Right ventricle myocardium superior (tissue), 1 donor: ENCODE data around the gene CAP2. TPM values are rescaled to one million over a fixed set of nuclear protein-coding genes. Genes with fewer than 3 reads are reported as not detected.
"Not testable (repeated sequence)": the region's sequence is repeated elsewhere in the genome, so short reads cannot be mapped to it uniquely, and the experiment has no call there.

Experiments used
- ATAC-seq: fragments of 200-7000 bp; cut with Tn5 transposase; one replicate; pipeline ENCODE4 v1.9.1; 2020; ENCODE audit warnings: mild to moderate bottlenecking; ENCODE audit not compliant: poor library complexity
- DNase-seq: peaks from one replicate; pipeline ENCODE4 v3.0.0-alpha.2; 2020
- intact Hi-C: fragments of 100-400 bp; cut with DNase I; formaldehyde crosslinking; loops from one replicate; pipeline ENCODE4 v1.11.2; 2022
- total RNA-seq: library from RNA; stranded (reverse); fragmentation: NEBNext Ultra II Directional; extraction: Animal tissue kit (Norgen Biotek cat#: 25700); gene quantifications from one replicate; pipeline ENCODE4 v1.2.1, GENCODE V29; 2021
- donor health status: DM: no; HTN: yes; CAD: no; lungs with severe emphysema.

CAP2 gene
- total RNA-seq, 1 donor from 2014 or later, result 118 TPM

DNA sequence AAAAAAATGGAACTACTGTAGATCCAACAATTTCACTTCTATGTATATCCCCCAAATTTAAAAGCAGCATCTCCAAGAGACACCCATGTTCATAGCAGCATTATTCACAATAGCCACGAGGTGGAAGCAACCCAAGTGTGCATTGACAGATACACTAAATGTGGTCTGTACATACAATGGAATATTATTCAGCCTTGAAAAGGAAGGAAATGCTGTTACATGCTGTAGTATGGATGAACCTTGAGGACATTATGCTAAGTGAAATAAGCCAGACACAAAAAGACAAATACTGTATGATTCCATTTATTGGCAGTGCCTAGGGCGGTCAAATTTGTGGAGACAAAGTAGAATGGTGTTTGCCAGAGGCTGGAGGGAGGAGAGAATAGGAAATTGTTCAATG is 34.2 kb downstream of the CAP2 start:
- intact Hi-C loops, result no loop called here
- ATAC-seq (no peak), DNase-seq (no peak)

DNA sequence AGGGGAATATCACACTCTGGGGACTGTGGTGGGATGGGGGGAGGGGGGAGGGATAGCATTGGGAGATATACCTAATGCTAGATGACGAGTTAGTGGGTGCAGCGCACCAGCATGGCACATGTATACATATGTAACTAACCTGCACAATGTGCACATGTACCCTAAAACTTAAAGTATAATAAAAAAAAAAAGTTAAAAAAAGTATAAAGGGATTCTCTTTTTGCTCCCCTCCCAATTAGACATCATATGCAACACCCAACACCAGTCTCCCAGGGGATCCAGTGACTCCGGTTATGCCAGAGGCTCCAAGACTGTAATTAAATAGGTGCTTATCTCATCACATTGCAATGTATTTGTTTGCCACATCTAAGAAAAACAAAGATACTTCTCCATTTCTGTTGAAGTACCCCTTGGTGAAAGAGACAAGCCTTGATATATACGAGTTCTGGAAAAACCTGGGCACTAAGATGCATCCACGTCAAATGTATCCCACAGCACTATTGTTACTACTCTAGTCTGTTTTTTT is 35.3 kb downstream of the CAP2 start:
- ATAC-seq, DNase-seq, intact Hi-C loops: not testable (repeated sequence)

GRCh38 chr6:17429383-17430061 is 36.1 kb downstream of the CAP2 start:
- ATAC-seq, result peak; percentile 60
- intact Hi-C loops, result no loop called here
- DNase-seq, result no peak

DNA sequence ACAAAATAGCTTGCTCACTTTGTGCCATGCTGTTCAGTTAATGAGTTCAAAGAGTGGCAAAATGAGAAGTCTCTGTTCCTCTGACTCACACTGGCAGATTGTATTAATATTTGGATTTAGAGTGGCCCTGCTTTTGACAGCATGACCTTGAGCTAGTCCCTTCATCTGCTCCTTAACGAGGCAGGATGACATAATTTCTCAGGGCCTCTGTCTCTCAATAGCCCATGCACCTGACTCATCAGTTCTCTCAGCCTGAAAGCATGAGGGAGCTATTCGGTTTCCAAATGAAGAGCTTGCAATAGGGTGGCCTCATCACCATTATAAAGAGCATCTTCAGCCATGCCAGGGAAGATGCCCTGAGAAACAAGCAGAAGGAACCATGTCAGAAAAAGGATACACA is 38.2 kb downstream of the CAP2 start:
- ATAC-seq, result no peak
- intact Hi-C loops, result no loop called here
- no peak for DNase-seq

DNA sequence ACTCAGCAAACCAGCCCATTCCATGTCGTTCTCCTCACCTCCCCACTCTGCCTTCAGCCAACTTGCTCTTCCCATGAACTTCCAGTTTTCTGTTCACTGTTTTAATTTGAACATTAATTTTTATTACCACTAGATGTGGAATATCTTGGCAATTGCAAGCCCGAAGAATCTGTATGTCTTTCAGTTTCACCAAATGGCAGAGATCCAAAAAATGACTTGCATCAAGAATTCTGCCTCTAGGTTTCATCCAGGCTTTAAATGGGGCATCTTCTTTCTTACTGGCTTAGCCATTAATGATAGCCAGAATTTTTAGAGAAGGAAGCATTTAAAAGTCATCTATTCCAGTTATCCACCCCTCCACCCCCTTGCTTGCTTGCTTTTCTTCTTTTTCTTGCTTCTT is 39.0 kb downstream of the CAP2 start:
- intact Hi-C loops, result no loop called here
- ATAC-seq (no peak), DNase-seq (no peak)

DNA sequence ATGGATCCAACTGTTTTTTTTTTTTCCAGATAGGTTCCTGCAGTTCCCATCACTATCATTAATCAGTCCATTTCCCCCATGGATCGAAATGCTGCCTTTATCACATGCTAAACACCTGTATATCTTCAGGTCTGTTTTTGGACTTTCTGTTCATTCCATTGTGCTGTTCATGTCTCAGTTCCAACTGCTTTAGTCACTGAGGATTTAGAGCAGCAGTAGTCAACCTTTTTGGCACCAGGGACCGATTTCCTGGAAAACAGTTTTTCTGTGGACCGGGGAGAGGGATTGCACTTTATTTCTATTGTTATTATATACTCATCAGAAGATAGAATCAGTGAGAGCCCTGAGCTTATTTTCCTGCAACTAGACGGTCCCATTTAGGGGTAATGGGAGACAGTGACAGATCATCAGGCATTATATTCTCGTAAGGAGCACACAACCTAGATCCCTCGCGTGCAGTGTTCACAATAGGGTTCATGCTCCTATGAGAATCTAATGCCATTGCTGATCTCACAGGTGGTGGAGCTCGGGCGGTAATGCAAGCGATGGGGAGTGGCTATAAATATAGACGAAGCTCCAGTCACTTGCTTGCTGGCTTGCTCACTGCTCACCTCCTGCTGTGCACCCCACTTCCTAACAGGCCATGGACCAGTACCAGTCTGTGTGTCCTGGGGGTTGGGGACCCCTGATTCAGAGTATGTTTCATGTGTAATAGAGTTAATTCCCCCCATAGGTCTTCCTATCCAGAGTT is 46.0 kb downstream of the CAP2 start:
- DNase-seq (no peak), ATAC-seq (peak; percentile 60)
- intact Hi-C loops, result no loop called here

GRCh38 chr6:17440811-17441210 is 47.4 kb downstream of the CAP2 start:
- intact Hi-C loops, DNase-seq: not testable (repeated sequence)

DNA sequence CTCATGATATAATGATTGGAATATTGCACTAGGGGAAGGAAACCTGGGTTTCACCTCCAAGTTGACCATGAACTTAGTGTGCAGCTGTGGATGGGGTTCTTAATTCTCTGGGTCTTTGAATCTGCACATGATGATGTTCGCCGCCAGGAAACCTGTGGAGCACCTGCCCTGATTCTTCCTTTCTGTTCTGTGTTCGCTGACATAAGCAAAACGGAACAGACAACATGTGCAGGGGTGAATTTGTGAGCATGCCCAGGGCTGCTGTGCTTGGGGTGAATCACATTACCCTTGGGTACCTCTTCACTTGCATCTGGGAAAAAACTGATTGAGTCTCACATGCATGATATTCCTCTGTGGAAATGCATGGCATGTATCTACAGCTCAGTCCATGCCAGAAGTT is 48.8 kb downstream of the CAP2 start:
- no peak for DNase-seq
- no peak for ATAC-seq
- intact Hi-C loops, result no loop called here

More at GRCh38 chr6:17440811-17441210, 47.4 kb downstream of the CAP2 start:
- not testable (repeated sequence) for ATAC-seq

DNA sequence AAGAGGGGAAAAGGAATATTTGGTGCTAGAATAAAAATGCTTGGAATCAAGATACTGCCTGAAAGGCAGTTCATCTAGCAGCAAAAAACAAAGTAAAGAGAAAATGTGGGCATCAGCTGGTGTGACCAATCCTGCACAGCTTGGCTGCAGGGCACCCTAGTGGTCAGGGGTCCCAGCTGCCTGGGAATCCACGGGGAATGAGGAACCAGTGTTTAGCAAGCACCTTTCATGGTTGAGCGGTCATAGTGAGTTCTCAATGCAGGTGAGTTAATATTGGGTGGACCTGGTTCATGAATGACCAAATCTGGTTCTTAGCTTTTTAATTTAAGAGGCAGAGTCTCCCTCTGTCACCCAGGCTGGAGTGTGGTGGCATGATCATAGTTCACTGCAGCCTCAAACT is 53.3 kb downstream of the CAP2 start:
- intact Hi-C loops, result no loop called here
- no peak for ATAC-seq

GRCh38 chr6:17448165-17448564 is 54.8 kb downstream of the CAP2 start:
- DNase-seq (no peak), ATAC-seq (no peak)
- intact Hi-C loops, result no loop called here

More for the DNA sequence above, 53.3 kb downstream of the CAP2 start:
- DNase-seq, result no peak

GRCh38 chr6:17450397-17450796 is 57.0 kb downstream of the CAP2 start:
- intact Hi-C loops, result no loop called here
- DNase-seq, result no peak
- no peak for ATAC-seq

DNA sequence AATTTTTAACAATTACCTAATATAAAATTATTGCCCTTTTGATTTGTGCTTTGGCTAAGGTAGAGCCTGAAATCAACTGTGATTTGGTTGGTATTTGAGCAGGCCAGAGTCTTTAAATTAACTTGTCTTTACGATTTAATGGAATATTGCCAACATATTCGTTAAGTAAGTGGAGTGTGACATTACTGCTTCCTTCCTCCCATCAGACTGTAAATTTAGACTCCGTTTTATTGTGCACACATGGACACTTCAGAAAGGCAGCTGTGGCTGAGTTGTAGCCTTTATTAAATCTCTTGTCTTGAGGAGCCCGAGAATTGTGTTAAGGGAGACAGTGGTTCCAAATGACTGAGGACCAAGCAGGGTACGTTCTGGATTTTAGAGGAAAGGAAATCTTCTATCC is 57.4 kb downstream of the CAP2 start:
- intact Hi-C loops, result no loop called here
- DNase-seq, result no peak
- no peak for ATAC-seq

- DNase-seq (no peak), ATAC-seq (no peak)
- intact Hi-C loops, result no loop called here
Observed at GRCh38 chr6:17452096-17452495, 58.7 kb downstream of the CAP2 start.

DNA sequence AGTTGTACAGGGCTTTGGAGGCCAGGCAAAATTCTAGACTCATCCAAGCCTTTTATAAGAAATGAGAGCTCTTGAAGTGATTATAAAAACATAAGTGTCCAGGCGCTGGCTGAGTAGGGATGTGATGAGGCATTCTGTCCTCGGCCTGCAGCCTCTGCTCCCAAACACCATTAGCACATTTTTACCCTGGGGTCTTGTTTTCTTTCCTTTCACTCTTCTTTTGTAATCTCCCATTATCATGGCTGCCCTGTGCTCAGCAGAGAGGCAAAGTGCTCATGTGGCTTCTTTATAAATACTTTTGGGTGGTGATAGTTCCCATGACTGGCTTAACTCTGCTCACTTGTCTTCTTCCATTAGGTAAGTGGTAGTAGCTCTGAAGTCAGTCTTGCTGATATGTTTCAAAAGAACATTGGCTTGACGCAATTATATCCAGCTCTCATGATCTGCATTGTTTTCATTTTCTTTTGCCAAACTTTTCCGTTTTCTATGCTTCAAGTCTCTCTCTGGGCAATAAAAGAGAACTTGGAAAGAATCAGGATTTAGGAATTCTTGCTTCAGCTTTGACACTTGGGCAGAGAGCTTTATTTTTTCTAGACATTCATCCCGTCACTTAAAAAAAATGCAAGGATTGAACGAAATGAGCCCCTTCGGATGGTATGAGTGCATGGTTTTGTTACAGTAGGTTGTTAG is 61.1 kb downstream of the CAP2 start:
- ATAC-seq (peak; percentile 53), DNase-seq (no peak)
- intact Hi-C loops, result no loop called here

GRCh38 chr6:17455919-17456318 is 62.5 kb downstream of the CAP2 start:
- ATAC-seq (no peak), DNase-seq (no peak)
- intact Hi-C loops, result no loop called here

- intact Hi-C loops, result no loop called here
- DNase-seq, result no peak
- ATAC-seq, result no peak
Observed at GRCh38 chr6:17456711-17457110, 63.3 kb downstream of the CAP2 start.

DNA sequence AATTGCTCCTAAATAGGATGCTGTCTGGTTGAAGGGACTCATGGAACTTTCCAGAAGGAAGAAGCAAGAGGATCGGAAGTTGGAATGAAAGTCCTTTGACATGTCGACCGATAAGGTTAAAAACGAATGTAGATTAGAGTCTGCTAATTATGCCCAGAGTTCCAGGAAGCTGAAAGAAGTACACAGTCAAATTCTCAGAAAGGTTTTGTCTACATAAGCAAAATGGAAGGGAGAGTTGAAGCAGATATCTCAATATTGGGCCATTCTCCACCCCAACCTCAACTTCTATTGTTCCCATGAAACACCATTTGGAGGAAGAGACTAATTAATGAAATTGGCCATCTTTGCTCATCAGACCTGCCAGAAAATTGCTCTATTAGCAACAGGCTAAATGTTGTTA is 64.0 kb downstream of the CAP2 start:
- intact Hi-C loops, result no loop called here
- ATAC-seq (no peak), DNase-seq (no peak)

DNA sequence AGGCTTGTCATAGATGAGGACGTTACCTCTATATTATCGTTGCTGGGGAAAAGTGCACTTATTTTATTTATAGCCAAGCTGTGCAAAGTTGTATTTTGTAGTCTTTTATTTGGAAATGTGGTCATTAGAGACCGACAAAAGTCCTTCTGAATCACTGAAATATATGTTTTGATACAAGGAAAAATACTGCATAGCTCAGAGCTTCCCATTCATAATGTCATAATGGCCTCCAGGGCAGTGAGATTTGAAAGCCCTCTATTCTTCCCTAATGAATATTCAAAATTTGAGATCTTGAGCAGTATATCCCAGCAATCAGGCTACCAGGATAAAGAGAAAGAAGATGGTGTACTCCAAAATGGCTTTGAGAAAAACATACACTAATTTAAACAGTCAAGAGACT is 64.6 kb downstream of the CAP2 start:
- intact Hi-C loops, result no loop called here
- ATAC-seq (no peak), DNase-seq (no peak)

DNA sequence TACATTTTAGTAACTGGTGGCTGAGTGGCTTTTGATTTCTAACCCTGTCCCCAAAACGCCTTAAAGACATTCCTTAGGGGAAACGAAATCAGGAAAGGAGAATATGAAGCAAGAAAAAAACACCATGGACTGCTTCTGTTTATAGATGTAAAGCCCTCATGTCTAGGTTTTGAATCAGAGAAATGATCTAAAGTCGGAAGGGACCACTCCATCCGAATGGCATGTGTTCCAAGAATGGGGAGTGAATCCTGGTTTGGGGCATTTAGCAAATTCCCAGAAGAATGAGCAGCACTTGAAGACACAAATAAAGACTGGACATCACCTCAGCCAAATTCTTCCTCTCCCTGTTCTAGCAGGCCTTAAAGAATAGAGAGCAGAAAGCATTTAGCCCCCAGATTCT is 65.6 kb downstream of the CAP2 start:
- ATAC-seq, result no peak
- intact Hi-C loops, result no loop called here
- no peak for DNase-seq

- intact Hi-C loops, result no loop called here
- no peak for ATAC-seq
- DNase-seq, result no peak
Observed at GRCh38 chr6:17460862-17461261, 67.5 kb downstream of the CAP2 start.
